Testis (tissue), 3 donors: ENCODE measurements around the gene EPHB4. TPM values are rescaled to one million over a fixed set of nuclear protein-coding genes. Genes with fewer than 3 reads are reported as not detected.
A peak's percentile ranks its signal among the peaks of the same experiment; 100 is the strongest.

Source experiments
- DNase-seq: peaks from one replicate; pipeline ENCODE4 v3.0.0-alpha.2; 2019
- H3K27ac ChIP-seq, 2 donors: fragments of 200-600 bp; sonication (generic); one replicate each; pipeline ENCODE4 v1.5.1; 2019
- H3K27me3 ChIP-seq: fragments of 200-600 bp; sonication (generic); one replicate; pipeline ENCODE4 v1.5.1; 2019
- H3K36me3 ChIP-seq: fragments of 200-600 bp; sonication (generic); one replicate; pipeline ENCODE4 v1.5.1; 2017; ENCODE audit warnings: low read depth; ENCODE audit errors: missing control alignments
- H3K4me1 ChIP-seq: fragments of 200-600 bp; sonication (generic); one replicate; pipeline ENCODE4 v1.5.1; 2019
- H3K4me3 ChIP-seq, 2 donors: fragments of 200-600 bp; sonication (generic); one replicate each; pipeline ENCODE4 v1.5.1; 2017 to 2019
- H3K9me3 ChIP-seq: fragments of 200-600 bp; sonication (generic); one replicate; pipeline ENCODE4 v1.5.1; 2017
- POLR2A ChIP-seq: fragments of 450-650 bp; IDR thresholded peaks from one replicate; pipeline ENCODE4 v1.6.1; 2017; ENCODE audit warnings: antibody characterized with exemption, mild to moderate bottlenecking, moderate library complexity
- WGBS, 2 donors: methylation state at CpG; one replicate each; pipeline ENCODE4 v1.1.5; 2018; 5-methylcytosine and 5-hydroxymethylcytosine counted together
- intact Hi-C: fragments of 100-400 bp; cut with DNase I; formaldehyde crosslinking; loops from one replicate; pipeline ENCODE4 v1.15.1; 2023; ENCODE audit warnings: low total_unique reads
- polyA plus RNA-seq: library from polyadenylated mRNA; stranded (reverse); fragments of 350-450 nt; fragmentation: Illumina TruSeq; extraction: RNeasy Lipid Tissue Mini Kit (QIAGEN cat#74804); gene quantifications from one replicate; pipeline ENCODE4 v1.2.3, GENCODE V29; 2014; ENCODE audit warnings: low read depth, low replicate concordance; ENCODE audit not compliant: insufficient read depth
- total RNA-seq, 2 donors: library from RNA; depleted of rRNA; stranded (reverse); fragments of >200 nt; gene quantifications; one replicate each; pipeline ENCODE4 v1.2.3, GENCODE V29; 2016
- TF ChIP-seq, protein P1 (sequence below), 3 experiments: fragments of 450-650 bp in 2 of 3; fragments of 200-600 bp in 1 of 3; sonication (generic) in 1 of 3; IDR thresholded peaks; one replicate each; pipeline ENCODE4 v1.5.1; 2016 to 2019; ENCODE audit warnings: antibody characterized with exemption in 3 of 3, mild to moderate bottlenecking in 2 of 3, moderate library complexity in 1 of 3

Gene EPHB4
- total and polyA plus RNA-seq, 3 donors from 2014 or later: 30.5 to 49.6 (median 35.9) TPM

GRCh38 chr7:100802951-100803350 lies 24.4 kb downstream of the EPHB4 start:
- 66 to 82% methylated on average over 4 of the region's 4 CpGs for WGBS, 2 donors
- peaks cover 46% of the 10 kb centered on the region for H3K4me1 ChIP-seq

DNA sequence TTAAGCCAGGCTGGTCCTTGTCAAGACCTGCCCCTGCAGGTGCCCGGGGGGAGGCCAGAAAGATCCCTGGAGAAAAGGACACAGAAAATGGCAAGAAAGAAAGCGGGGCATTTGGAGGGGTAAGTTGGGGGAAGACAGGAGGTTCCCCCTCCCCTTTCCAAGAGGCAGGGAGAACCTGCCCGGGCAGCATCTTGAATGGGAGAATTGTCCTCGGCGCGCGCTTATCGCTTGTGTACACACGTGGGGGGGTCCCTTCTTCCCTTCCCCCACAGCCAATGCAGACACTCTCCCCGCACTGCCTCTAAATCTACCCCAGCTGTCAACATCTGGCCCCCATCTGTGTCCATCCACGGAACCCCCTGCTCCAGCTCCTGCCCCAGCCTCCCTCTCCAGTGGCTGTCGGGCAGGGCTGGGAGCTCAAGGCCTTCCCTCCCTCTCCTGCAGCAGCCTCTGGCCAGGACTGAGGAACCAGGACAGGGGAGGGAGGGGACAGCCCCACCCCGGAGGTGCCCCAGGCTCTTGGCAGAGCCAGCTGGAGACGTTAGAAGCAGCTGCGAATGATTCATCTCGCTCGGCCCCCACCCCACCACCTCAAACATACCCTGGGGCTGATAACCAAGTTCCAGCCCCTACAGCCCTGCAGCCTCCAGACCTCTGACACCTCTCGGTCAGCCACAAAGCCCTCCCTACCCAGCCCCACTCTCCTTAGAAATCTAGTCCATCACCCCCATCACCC lies 25.3 kb downstream of the EPHB4 start:
- TF ChIP-seq, protein P1, sequence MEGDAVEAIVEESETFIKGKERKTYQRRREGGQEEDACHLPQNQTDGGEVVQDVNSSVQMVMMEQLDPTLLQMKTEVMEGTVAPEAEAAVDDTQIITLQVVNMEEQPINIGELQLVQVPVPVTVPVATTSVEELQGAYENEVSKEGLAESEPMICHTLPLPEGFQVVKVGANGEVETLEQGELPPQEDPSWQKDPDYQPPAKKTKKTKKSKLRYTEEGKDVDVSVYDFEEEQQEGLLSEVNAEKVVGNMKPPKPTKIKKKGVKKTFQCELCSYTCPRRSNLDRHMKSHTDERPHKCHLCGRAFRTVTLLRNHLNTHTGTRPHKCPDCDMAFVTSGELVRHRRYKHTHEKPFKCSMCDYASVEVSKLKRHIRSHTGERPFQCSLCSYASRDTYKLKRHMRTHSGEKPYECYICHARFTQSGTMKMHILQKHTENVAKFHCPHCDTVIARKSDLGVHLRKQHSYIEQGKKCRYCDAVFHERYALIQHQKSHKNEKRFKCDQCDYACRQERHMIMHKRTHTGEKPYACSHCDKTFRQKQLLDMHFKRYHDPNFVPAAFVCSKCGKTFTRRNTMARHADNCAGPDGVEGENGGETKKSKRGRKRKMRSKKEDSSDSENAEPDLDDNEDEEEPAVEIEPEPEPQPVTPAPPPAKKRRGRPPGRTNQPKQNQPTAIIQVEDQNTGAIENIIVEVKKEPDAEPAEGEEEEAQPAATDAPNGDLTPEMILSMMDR (IDR thresholded peaks at IDR 0.05): no peak
- TF ChIP-seq POLR2A: no peak
- H3K36me3 ChIP-seq: no peaks in the 10 kb centered on the region
- WGBS, 2 donors: 40 to 50% methylated on average over 18 of the region's 18 CpGs
- H3K4me3 ChIP-seq: no peak overlapping the region
- intact Hi-C loops: loop anchor here (5.0 kb wide), 1 partner anchor 50 kb away; the partner anchor contains the start of gene SLC12A9
- no peaks in the 10 kb centered on the region for H3K27me3 ChIP-seq
- peak; percentile 80 for DNase-seq
- H3K4me1 ChIP-seq: peaks cover 46% of the 10 kb centered on the region
- peak overlapping the region; percentile 83 to 86 for H3K27ac ChIP-seq
- H3K9me3 ChIP-seq: no peaks in the 10 kb centered on the region

More at GRCh38 chr7:100802951-100803350, 24.4 kb downstream of the EPHB4 start:
- no peaks in the 10 kb centered on the region for H3K36me3 ChIP-seq
- intact Hi-C loops: loop anchor here (5.0 kb wide), 1 partner anchor 49 kb away; the partner anchor contains the start of gene SLC12A9
- peak overlapping the region; percentile 83 to 86 for H3K27ac ChIP-seq
- H3K4me3 ChIP-seq: no peak overlapping the region
- no peak for DNase-seq
- TF ChIP-seq POLR2A: no peak
- TF ChIP-seq, protein P1 (IDR thresholded peaks at IDR 0.05): no peak
- no peaks in the 10 kb centered on the region for H3K9me3 ChIP-seq
- no peaks in the 10 kb centered on the region for H3K27me3 ChIP-seq

DNA sequence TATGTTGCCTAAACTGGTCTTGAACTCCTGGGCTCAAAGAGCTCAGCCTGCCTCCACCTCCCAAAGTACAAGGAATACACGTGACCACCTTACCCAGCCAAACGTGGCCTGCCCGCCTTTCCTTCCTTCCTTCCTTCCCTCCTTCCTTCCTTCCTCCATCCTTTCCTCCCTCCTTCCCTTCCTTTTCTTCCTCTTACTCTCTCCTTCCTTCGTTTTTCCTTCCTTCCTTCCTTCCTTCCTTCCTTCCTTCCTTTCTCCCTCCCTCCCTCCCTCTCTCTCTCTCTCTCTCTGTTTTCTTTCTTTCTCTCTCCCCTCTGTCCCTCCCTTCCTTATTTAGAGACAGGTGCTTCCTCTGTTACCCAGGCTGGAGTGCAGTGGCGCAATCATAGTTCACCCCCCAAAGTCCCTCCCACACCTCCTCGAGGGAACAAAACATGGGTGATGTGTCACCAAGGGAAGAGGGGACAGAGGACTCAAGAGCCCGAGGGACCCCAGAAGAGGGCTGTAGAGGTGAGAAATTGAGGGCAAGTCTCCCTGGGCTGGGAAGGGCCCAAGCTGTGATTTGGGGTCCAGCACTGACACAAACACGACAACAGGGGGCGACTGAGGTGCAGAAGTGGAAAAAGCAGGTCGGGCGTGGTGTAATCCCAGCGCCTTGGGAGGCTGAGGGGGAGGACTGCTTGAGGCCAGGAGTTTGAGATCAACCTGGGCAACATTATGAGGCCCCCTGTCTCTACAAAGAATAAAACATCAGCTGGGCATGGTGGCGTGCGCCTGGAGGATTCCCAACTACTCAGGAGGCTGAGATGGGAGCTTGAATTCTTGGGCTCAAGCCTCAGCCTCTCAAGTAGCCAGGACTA lies 28.1 kb downstream of the EPHB4 start:
- no peak for TF ChIP-seq POLR2A
- TF ChIP-seq, protein P1 (IDR thresholded peaks at IDR 0.05): peak; percentile 56 to 77 (median 72)
- H3K27ac ChIP-seq: no peak overlapping the region
- intact Hi-C loops: no loop called here

GRCh38 chr7:100794741-100795140 lies 32.6 kb downstream of the EPHB4 start:
- H3K4me1 ChIP-seq: peaks cover 2% of the 10 kb centered on the region
- no peak overlapping the region for H3K4me3 ChIP-seq
- no peak for DNase-seq
- intact Hi-C loops: no loop called here
- no peaks in the 10 kb centered on the region for H3K9me3 ChIP-seq
- TF ChIP-seq, protein P1 (IDR thresholded peaks at IDR 0.05): no peak
- TF ChIP-seq POLR2A: no peak
- 21 to 26% methylated on average over 3 of the region's 3 CpGs for WGBS, 2 donors
- no peaks in the 10 kb centered on the region for H3K27me3 ChIP-seq
- no peaks in the 10 kb centered on the region for H3K36me3 ChIP-seq
- no peak overlapping the region for H3K27ac ChIP-seq

More for the DNA sequence above, 28.1 kb downstream of the EPHB4 start:
- H3K27me3 ChIP-seq: no peaks in the 10 kb centered on the region
- WGBS, 2 donors: 43 to 45% methylated on average over 14 of the region's 14 CpGs
- H3K36me3 ChIP-seq: no peaks in the 10 kb centered on the region
- peak; percentile 77 for DNase-seq
- peaks cover 35% of the 10 kb centered on the region for H3K4me1 ChIP-seq
- H3K9me3 ChIP-seq: no peaks in the 10 kb centered on the region
- H3K4me3 ChIP-seq: no peak overlapping the region
